H1 (cell line): ENCODE data around the gene SH3RF3. TPM values are rescaled to one million over a fixed set of nuclear protein-coding genes. Genes with fewer than 3 reads are reported as not detected.

Experiments
- CTCF ChIA-PET: fragments of 300-600 bp; sonication (Branson Sonifier 250); formaldehyde crosslinking; loops from one replicate; lab custom pipeline; 2021; ENCODE audit not compliant: partially characterized antibody; lab: Charles Lee
- POLR2A ChIA-PET: fragments of 300-600 bp; sonication (Branson Sonifier 250); formaldehyde crosslinking; loops from one replicate; lab custom pipeline; 2021; ENCODE audit warnings: inconsistent platforms; ENCODE audit not compliant: partially characterized antibody; lab: Charles Lee
- DNase-seq, 2 experiments: peaks; one replicate each; pipeline versions ENCODE4 v3.0.0 to v3.0.0-alpha.2; 2010 to 2022; ENCODE audit warnings: low spot score in 2 of 2, low read depth in 1 of 2, mixed read lengths in 1 of 2
- FAIRE-seq: peaks from 2 replicates; lab custom pipeline; 2011; peaks lifted over from hg19 to GRCh38; lab: Jason Lieb, UNC
- H2AFZ ChIP-seq: 2 replicates; pipeline ENCODE4 v1.8.1; 2012; ENCODE audit warnings: low read length, inconsistent platforms
- H2AK5ac ChIP-seq: 2 replicates; pipeline ENCODE4 v1.6.1; 2013; ENCODE audit warnings: low read depth, low read length
- H2BK120ac ChIP-seq: replicated peaks from 2 replicates; pipeline ENCODE3; 2013; ENCODE audit warnings: low read depth, low read length, inconsistent platforms
- H2BK12ac ChIP-seq: 2 replicates; pipeline ENCODE4 v1.6.1; 2013; ENCODE audit warnings: low read depth, low read length
- H2BK15ac ChIP-seq: 2 replicates; pipeline ENCODE4 v1.6.1; 2013; ENCODE audit warnings: low read length
- H2BK20ac ChIP-seq: 2 replicates; pipeline ENCODE4 v1.6.1; 2013; ENCODE audit warnings: low read length
- H2BK5ac ChIP-seq: 2 replicates; pipeline ENCODE4 v1.6.1; 2013; ENCODE audit warnings: low read depth, low read length
- H3K14ac ChIP-seq: 2 replicates; pipeline ENCODE4 v1.6.1; 2013; ENCODE audit warnings: inconsistent platforms; ENCODE audit not compliant: insufficient read length
- H3K18ac ChIP-seq: 2 replicates; pipeline ENCODE4 v1.6.1; 2013; ENCODE audit warnings: low read length; ENCODE audit errors: extremely low read depth
- H3K23ac ChIP-seq: 2 replicates; pipeline ENCODE4 v1.6.1; 2013; ENCODE audit warnings: inconsistent platforms; ENCODE audit not compliant: insufficient read length
- H3K23me2 ChIP-seq: 2 replicates; pipeline ENCODE4 v1.6.1; 2013; ENCODE audit warnings: low read depth, low read length
- H3K27ac ChIP-seq: 2 replicates; pipeline ENCODE4 v1.6.1; 2011; ENCODE audit warnings: low read depth, low read length, inconsistent platforms
- H3K27me3 ChIP-seq, 4 experiments: replicated peaks in 1 of 4; 1 replicate in 1 of 4; 2 replicates in 3 of 4; pipeline versions ENCODE4 v1.6.1 to v1.8.1; 2011 to 2013; ENCODE audit warnings: low read length in 3 of 4, mild to moderate bottlenecking in 3 of 4, inconsistent platforms in 2 of 4, mixed read lengths in 2 of 4, moderate library complexity in 1 of 4; ENCODE audit not compliant: control insufficient read depth in 3 of 4, insufficient read depth in 3 of 4; ENCODE audit errors: extremely low read depth in 1 of 4
- H3K36me3 ChIP-seq, 4 experiments: 2 replicates each; pipeline versions ENCODE4 v1.6.1 to v1.8.1; 2011 to 2013; ENCODE audit warnings: mild to moderate bottlenecking in 4 of 4, low read length in 3 of 4, moderate library complexity in 2 of 4, control low read depth in 1 of 4, inconsistent platforms in 1 of 4; ENCODE audit not compliant: insufficient read depth in 4 of 4, control insufficient read depth in 2 of 4
- H3K4ac ChIP-seq: replicated peaks from 2 replicates; pipeline ENCODE3; 2013; ENCODE audit warnings: low read length, low read depth, mixed read lengths, inconsistent platforms; ENCODE audit not compliant: insufficient read length
- H3K4me1 ChIP-seq, 4 experiments: replicated peaks in 1 of 4; 1 replicate in 1 of 4; 2 replicates in 3 of 4; pipeline versions ENCODE4 v1.6.1 to v1.8.1; 2011 to 2013; ENCODE audit warnings: low read length in 3 of 4, inconsistent platforms in 2 of 4, mixed read lengths in 1 of 4; ENCODE audit not compliant: insufficient read depth in 4 of 4, control insufficient read depth in 3 of 4
- H3K4me2 ChIP-seq, 2 experiments: 2 replicates each; pipeline versions ENCODE4 v1.6.1 to v1.8.1; 2011 to 2013; ENCODE audit warnings: low read depth in 2 of 2, low read length in 2 of 2, control low read depth in 1 of 2, inconsistent platforms in 1 of 2, mild to moderate bottlenecking in 1 of 2; ENCODE audit not compliant: insufficient read depth in 1 of 2
- H3K4me3 ChIP-seq, 4 experiments: fragments of 200-600, 300-600 bp in 1 of 4; sonication (generic), shearing (Covaris generic), sonication (Bioruptor Twin) in 1 of 4; 2 replicates each; pipeline versions ENCODE4 v1.5.1 to v1.8.1; 2011 to 2016; ENCODE audit warnings: low read length in 4 of 4, low read depth in 3 of 4, control low read depth in 2 of 4, inconsistent platforms in 2 of 4, mild to moderate bottlenecking in 2 of 4, mixed read lengths in 1 of 4, moderate library complexity in 1 of 4; ENCODE audit not compliant: insufficient read depth in 2 of 4; ENCODE audit errors: extremely low read depth in 1 of 4
- H3K56ac ChIP-seq: replicated peaks from 2 replicates; pipeline ENCODE3; 2013; ENCODE audit warnings: low read depth, mild to moderate bottlenecking, mixed read lengths, low read length, inconsistent platforms; ENCODE audit not compliant: insufficient read length
- H3K79me1 ChIP-seq: 2 replicates; pipeline ENCODE4 v1.6.1; 2013; ENCODE audit warnings: low read depth, low read length, control low read depth
- H3K79me2 ChIP-seq, 2 experiments: 2 replicates each; pipeline versions ENCODE4 v1.6.1 to v1.8.1; 2012 to 2013; ENCODE audit warnings: low read length in 2 of 2, mild to moderate bottlenecking in 2 of 2, inconsistent platforms in 1 of 2; ENCODE audit not compliant: insufficient read depth in 2 of 2, control insufficient read depth in 1 of 2
- H3K9ac ChIP-seq, 4 experiments: replicated peaks in 1 of 4; 1 replicate in 1 of 4; 2 replicates in 3 of 4; pipeline versions ENCODE4 v1.6.1 to v1.8.1; 2011 to 2013; ENCODE audit warnings: low read depth in 3 of 4, low read length in 3 of 4, control low read depth in 2 of 4, mild to moderate bottlenecking in 2 of 4, moderate library complexity in 2 of 4, inconsistent platforms in 1 of 4; ENCODE audit errors: extremely low read depth in 1 of 4
- H3K9me3 ChIP-seq, 2 experiments: 2 replicates each; pipeline versions ENCODE4 v1.6.1 to v1.8.1; 2012 to 2013; ENCODE audit warnings: mild to moderate bottlenecking in 2 of 2, moderate library complexity in 2 of 2, control low read depth in 1 of 2, inconsistent platforms in 1 of 2, low read depth in 1 of 2, low read length in 1 of 2, mixed read lengths in 1 of 2; ENCODE audit not compliant: insufficient read depth in 2 of 2
- H4K20me1 ChIP-seq, 2 experiments: replicated peaks in 1 of 2; 2 replicates each; pipeline versions ENCODE3 to v1.8.1; 2011 to 2013; ENCODE audit warnings: inconsistent platforms in 2 of 2, low read length in 2 of 2, mild to moderate bottlenecking in 1 of 2; ENCODE audit not compliant: insufficient read depth in 2 of 2, control insufficient read depth in 1 of 2
- H4K5ac ChIP-seq: 2 replicates; pipeline ENCODE4 v1.6.1; 2013; ENCODE audit warnings: low read length, low read depth, mixed read lengths, inconsistent platforms; ENCODE audit not compliant: insufficient read length
- H4K8ac ChIP-seq: 2 replicates; pipeline ENCODE4 v1.8.0; 2013; ENCODE audit warnings: mild to moderate bottlenecking, moderate library complexity, low read length, inconsistent platforms; ENCODE audit not compliant: insufficient read depth; ENCODE audit errors: extremely low read depth
- H4K91ac ChIP-seq: replicated peaks from 2 replicates; pipeline ENCODE3; 2013; ENCODE audit warnings: low read length, mixed read lengths, inconsistent platforms; ENCODE audit not compliant: insufficient read length
- BACH1 ChIP-seq: IDR thresholded peaks from 2 replicates; pipeline ENCODE4 v1.6.1; 2012; ENCODE audit warnings: low read length, improper control_type of control experiment
- EGR1 ChIP-seq: IDR thresholded peaks from 2 replicates; pipeline ENCODE4 v1.6.1; 2011; ENCODE audit warnings: low read depth, low read length, borderline replicate concordance
- EP300 ChIP-seq, 2 experiments: IDR thresholded peaks; 1 replicate in 1 of 2; 2 replicates in 1 of 2; pipeline ENCODE4 v1.6.1; 2011 to 2012; ENCODE audit warnings: low read depth in 2 of 2, low read length in 2 of 2, mild to moderate bottlenecking in 2 of 2, borderline replicate concordance in 1 of 2, inconsistent platforms in 1 of 2, moderate library complexity in 1 of 2
- HDAC6 ChIP-seq: IDR thresholded peaks from one replicate; pipeline ENCODE4 v1.7.1; 2012; ENCODE audit warnings: low read depth, mild to moderate bottlenecking, inconsistent platforms, low read length, moderate library complexity
- KDM1A ChIP-seq: fragments of 200-600, 300-600 bp; sonication (generic); IDR thresholded peaks from 2 replicates; pipeline ENCODE4 v1.7.1; 2016; ENCODE audit warnings: mild to moderate bottlenecking, low read length, borderline replicate concordance
- MAFK ChIP-seq: IDR thresholded peaks from 2 replicates; pipeline ENCODE4 v1.6.1; 2012; ENCODE audit warnings: low read depth, mild to moderate bottlenecking, improper control_type of control experiment, low read length
- MAX ChIP-seq: IDR thresholded peaks from 2 replicates; pipeline ENCODE4 v1.6.1; 2012; ENCODE audit warnings: inconsistent platforms
- NANOG ChIP-seq: IDR thresholded peaks from 2 replicates; pipeline ENCODE4 v1.6.1; 2011; ENCODE audit warnings: low read length, low read depth, mild to moderate bottlenecking, inconsistent platforms; ENCODE audit not compliant: insufficient read depth, poor library complexity, severe bottlenecking
- RXRA ChIP-seq: IDR thresholded peaks from 2 replicates; pipeline ENCODE4 v1.6.1; 2011; ENCODE audit warnings: low read depth, mild to moderate bottlenecking, low read length, moderate library complexity; ENCODE audit not compliant: insufficient read depth
- ZNF274 ChIP-seq: IDR thresholded peaks from 2 replicates; pipeline ENCODE4 v1.7.0; 2012; ENCODE audit warnings: low read length, borderline replicate concordance; ENCODE audit errors: extremely low read depth
- WGBS, 2 experiments: shearing (Covaris generic) in 1 of 2; methylation state at CpG; one replicate each; pipeline versions ENCODE4 v1.1.6 to v1.1.7; 2013 to 2015; ENCODE audit warnings: low lambda C conversion rate in 2 of 2, mixed read lengths in 2 of 2, inconsistent platforms in 1 of 2, low coverage in 1 of 2, missing lambda C conversion rate in 1 of 2; ENCODE audit not compliant: insufficient replicate concordance in 2 of 2, insufficient coverage in 1 of 2, insufficient read length in 1 of 2; ENCODE audit errors: extremely low coverage in 1 of 2, missing lambda C conversion rate in 1 of 2; 5-methylcytosine and 5-hydroxymethylcytosine counted together
- polyA plus RNA-seq, 7 experiments: library from polyadenylated mRNA; depleted of rRNA in 3 of 7; stranded (reverse) in 5 of 7; unstranded in 2 of 7; fragments of >200 nt in 5 of 7; fragments of 200-250 nt in 2 of 7; gene quantifications; 1 replicate in 5 of 7; 2 replicates in 1 of 7; 4 replicates in 1 of 7; pipeline versions ENCODE4 v1.2.1 to v1.2.3, GENCODE V29; 2011 to 2013; ENCODE audit warnings: missing spikeins in 2 of 7, mixed read lengths in 2 of 7
- total RNA-seq: library from RNA; stranded (reverse); fragmentation: NEBNext Ultra II Directional; extraction: Animal tissue kit (Norgen Biotek cat#: 25700); gene quantifications from 2 replicates; pipeline ENCODE4 v1.2.1, GENCODE V29; 2021

SH3RF3 gene
- total and polyA plus RNA-seq, 2 of the 8 experiments (the other 6 are each of a cell fraction or from before 2014, with no cell fraction given), result 0.11 to 0.65 TPM

- Histone ChIP-seq H3K4me2 (no peak overlapping the region), H3K36me3 (no peaks in the 10 kb centered on the region), H4K91ac (no peak overlapping the region), H2AK5ac (no peak overlapping the region), H4K8ac (no peak overlapping the region), H3K14ac (no peak overlapping the region), H3K18ac (no peak overlapping the region), H3K27me3 (no peaks in the 10 kb centered on the region), H3K56ac (no peak overlapping the region)
- DNase-seq (peak in 1 of 2 experiments; percentile 33), FAIRE-seq (no peak)
- WGBS, 2 experiments, result 83% methylated on average over 9 of the region's 9 CpGs; no CpG with 5 or more reads in 1 of the 2 experiments
- TF ChIP-seq EP300 (IDR thresholded peaks at IDR 0.05; ENCODE audit: borderline replicate concordance in 1 of 2, low read depth in 2 of 2, low read length in 2 of 2) (no peak), NANOG (no peak), HDAC6 (no peak), BACH1 (no peak), MAX (no peak), KDM1A (no peak), EGR1 (no peak), ZNF274 (no peak), RXRA (no peak), MAFK (no peak)
- TF ChIP-seq, all 59 proteins: peak for 0
- CTCF ChIA-PET, result interaction anchor here (1.3 kb wide), 1 partner anchor 159 kb away, joined by 3 read pairs; no protein-coding TSS in a partner anchor
- H2BK15ac ChIP-seq, result no peak overlapping the region
- H2BK12ac ChIP-seq, result no peak overlapping the region
- no peak overlapping the region for H4K5ac ChIP-seq
- H3K4ac ChIP-seq, result no peak overlapping the region
- H2AFZ ChIP-seq, result no peak overlapping the region
- H4K20me1 ChIP-seq, result no peaks in the 10 kb centered on the region
- no peak overlapping the region for H3K9ac ChIP-seq
- no peak overlapping the region for H2BK120ac ChIP-seq
- H3K79me1 ChIP-seq, result no peaks in the 10 kb centered on the region
- no peak overlapping the region for H3K23ac ChIP-seq
- H3K79me2 ChIP-seq, result no peaks in the 10 kb centered on the region
- H2BK20ac ChIP-seq, result no peak overlapping the region
- H3K9me3 ChIP-seq, result peaks cover 0 to 5% of the 10 kb centered on the region in 2 experiments; a peak in 2 of 4 replicates
- peaks cover 0 to 5% (median 0%) of the 10 kb centered on the region in 4 experiments; a peak in 2 of 7 replicates for H3K4me1 ChIP-seq
- no peak overlapping the region for H2BK5ac ChIP-seq
- no peak overlapping the region for H3K27ac ChIP-seq
- H3K4me3 ChIP-seq, result no peak overlapping the region
- no peaks in the 10 kb centered on the region; the same call in 1 of the 2 replicates for H3K23me2 ChIP-seq
- POLR2A ChIA-PET, result no interaction called here
Measured at GRCh38 chr2:109351164-109351756, 222.3 kb downstream of the SH3RF3 start.
